ENCODE measurements around the gene RSU1.

RSU1 gene

DNA sequence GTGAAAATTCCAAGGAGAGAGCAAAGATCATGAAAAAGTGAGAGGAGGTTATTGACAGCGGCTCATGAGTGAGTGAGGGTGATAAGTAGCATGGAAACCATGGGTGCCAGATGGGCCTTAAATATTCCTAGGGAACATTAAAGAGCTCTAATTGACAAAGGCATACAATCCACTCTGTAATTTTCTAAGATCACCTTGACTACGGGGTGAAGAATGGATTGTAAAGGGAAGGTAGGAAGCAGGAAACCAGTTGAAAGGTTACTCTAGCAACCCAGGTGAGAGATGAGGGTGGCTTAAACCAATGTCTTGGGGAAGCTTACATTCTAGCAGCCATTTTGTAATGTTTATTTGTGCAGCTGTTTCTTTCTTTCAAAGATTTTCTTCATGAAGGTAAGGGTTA is 75.7 kb downstream of the RSU1 start:
- DNase-seq (ENCODE audit: low read depth): no peak

DNA sequence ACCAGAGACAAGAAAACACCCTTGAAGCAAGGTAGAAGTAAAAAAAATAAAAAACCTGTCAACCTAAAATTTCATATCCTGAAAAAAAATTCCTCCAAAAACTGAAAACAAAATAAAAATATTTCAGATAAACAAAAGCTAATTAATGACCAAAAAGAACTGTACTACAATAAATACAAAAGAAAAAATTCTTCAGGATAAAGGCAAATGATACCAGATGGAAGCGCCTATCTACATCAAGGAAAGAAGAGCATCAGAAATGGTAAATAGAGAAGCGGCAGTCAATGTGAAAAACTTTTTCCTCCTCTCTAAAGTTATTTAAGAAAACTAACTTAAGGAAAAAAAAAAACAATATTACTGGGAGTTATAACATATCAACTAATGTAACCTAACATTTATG is 79.8 kb downstream of the RSU1 start:
- no peak for DNase-seq (ENCODE audit: low read depth)

DNA sequence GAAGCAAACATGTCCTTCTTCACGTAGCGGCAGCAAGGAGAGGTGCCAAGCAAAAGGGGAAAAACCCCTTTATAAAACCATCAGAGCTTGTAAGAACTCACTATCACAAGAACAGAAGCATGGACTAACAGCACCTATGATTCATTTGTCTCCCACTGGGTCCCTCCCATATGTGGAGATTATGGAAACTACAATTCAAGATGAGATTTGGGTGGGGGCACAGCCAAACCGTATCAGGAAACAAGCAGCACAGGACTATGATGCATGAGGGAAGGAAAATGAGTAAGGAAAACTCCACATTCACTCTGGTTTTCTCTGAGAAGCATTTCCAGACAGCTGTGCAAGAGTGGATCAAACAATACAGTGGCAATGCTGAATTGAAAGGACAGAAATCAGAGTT is 81.6 kb downstream of the RSU1 start:
- no peak for DNase-seq (ENCODE audit: low read depth)

DNA sequence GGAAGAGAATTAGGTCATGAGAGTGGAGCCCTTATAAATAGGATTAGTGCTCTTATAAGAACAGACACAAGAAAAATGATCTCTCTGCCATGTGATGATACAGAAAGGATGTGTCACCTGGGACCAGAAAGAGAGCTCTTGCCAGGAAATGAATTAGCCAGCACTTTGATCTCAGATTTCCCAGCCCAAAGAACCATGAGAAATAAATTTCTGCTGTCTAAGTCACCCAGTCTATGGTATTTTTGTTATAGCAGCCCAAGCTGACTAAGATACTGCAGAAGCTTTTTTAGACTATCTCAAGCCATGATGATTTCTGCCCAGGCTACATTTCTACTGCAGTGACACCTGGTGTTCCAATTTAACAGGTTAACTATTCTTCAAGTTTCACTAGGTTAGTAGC is 84.8 kb downstream of the RSU1 start:
- DNase-seq (ENCODE audit: low read depth): no peak

DNA sequence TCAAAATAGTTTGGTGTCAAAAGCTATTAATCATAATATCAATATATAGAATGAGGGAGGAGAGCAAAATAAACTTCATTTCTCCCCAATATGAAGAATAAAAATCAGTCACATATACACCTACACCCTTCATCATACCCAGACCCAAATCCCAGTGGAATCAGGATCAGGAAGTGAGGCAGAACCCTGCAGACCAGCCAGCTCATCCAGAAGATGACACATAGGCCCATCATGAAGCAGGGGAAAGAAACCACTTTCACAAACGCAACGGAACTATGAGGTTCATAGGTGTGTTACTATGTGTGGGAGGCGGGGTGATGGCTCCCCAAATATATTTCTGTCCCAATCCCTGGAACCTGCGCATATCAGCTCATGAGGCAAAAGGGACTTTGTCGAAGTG is 89.0 kb downstream of the RSU1 start:
- DNase-seq (ENCODE audit: low read depth): no peak

DNA sequence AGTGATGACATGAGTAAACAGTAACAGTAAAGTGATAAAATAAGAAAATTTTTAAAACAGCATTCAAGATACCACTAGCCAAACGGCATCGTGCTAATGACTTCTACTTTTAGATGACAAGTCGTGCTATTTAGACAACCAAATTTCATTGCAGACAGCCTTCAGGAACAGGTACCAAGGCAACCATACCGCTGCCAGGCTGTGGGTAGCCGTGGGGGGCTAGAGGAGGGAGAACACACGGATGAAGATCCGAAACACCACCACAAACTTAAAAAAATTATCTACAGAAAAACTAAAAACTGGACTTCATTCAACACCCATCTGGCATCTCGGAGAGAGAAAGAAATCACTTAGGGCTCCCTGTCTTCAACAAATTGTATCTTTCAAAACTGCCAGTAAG is 89.6 kb downstream of the RSU1 start:
- no peak for DNase-seq (ENCODE audit: low read depth)

DNA sequence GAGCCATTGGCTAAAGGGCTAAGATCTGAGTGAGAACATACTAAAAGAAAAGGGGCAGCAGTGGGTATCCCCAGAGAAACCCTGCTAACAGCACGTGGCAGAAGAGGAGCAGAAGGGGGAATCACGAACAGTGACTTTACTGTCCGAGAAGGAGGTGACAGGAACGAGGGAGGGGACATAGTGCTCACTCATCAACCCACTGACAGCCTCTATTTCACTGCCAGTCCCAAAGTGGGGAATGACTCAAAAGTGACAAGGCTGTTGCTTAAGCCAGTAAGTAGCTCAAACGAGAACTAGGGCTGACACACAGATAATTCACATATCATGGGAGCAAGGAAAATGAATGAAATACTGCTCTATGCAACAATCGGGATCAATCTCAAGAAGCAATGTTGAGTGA is 92.7 kb downstream of the RSU1 start:
- no peak for DNase-seq (ENCODE audit: low read depth)

DNA sequence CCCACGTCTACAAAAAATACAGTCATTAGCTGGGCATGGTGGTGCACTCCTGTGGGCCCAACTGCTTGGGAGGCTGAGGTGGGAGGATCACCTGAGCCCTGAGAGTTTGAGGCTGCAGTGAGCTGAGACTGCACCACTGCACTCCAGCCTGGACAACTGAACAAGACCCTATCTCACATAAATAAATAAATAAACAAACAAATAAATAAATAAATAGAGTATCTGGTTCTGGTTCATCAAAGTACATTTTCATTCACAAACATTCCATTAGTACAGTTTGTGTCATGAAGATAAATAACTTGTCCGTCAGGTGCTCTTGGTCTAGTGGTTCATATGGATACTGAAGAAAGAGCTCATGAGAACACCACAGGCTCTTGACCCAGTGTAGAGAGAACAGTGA is 96.4 kb downstream of the RSU1 start:
- no peak for DNase-seq (ENCODE audit: low read depth)

DNA sequence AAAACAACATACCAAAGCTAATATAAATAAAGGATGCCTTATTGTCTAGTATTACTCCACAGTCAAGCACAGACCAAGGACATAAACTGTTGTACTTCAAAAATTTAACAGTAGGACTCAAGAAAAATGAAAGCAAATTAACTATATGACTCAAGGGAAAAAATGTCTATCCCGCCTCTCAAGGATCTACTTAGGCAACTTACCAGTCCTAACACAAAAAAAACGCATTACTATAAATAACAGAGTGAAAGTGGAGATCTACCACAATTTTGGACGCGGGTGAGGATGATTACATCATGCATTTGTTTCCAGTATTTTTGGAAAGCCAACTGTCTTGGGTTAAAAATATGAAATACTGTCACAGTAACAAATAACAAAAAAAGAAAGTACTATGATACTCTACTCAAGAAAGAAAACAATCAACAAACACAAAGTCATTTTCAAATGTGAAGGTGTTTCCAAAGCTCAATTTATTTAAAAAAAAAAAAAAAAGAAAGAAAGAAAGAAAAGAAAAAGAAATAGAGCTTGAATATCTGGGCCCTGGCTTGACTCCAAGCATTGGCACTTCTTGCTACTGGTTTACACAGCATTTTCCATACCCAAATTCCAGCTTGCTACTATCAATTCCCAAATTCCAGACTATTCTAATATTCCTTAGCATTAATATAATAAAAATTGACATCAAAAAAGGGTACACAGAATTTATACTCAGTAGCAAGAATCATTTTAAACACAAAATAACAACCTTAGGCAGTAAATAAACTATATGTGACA is 99.4 kb downstream of the RSU1 start:
- no peak for DNase-seq (ENCODE audit: low read depth)

DNA sequence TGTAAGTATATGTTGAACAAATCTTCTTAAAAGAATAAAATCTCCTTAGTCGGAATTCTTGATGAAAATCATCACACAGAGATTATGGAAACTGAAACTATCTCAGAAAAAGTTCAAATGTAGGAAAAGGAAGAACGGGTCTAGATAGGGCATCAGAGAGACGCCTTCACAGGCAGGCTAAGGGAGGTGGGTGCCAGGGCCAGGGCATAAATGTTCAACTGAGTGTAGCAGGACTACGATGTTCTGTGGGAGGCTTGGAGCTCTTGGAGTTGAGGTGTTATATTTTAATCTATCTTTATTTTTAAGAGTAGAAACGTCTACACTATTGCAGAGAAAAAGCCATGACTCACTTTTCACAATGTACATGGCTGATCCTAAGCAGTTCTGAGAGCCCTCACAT is 101.2 kb downstream of the RSU1 start:
- DNase-seq (ENCODE audit: low read depth): no peak

DNA sequence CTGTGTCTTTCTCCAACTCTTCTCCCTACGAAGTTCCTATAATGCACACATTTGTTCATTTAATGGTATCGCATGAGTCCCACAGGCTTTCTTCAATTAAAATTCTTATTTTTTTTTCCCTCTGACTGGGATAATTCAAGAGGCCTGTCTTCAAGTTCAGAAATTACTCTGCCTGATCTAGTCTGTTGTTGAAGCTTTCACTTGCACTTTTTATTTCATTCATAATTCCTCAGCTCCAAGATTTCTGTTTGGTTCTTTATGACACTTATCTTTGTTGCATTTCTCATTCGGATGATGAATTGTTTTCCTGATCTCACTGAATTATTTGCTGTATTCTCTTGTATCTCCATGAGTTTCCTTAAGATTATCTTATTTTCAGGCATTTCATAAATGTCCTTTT is 103.9 kb downstream of the RSU1 start:
- no peak for DNase-seq (ENCODE audit: low read depth)

DNA sequence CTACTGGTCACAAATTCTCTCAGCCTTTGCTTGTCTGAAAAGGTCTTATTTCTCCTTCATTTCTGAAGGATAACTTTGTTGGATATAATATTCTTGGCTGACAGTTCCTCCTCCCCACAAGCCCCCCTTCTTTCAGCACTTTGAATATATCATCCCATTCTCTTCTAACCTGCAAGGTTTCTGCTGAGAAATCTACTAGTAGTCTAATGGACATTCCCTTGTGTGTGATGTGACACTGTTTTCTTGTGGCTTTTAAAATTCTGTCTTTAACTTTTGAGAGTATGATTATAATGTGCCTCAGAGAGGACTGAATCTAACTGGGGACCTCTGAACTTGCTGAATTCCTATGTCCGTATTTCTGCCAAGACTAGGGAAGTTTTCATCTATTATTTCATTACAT is 104.3 kb downstream of the RSU1 start:
- DNase-seq (ENCODE audit: low read depth): no peak

DNA sequence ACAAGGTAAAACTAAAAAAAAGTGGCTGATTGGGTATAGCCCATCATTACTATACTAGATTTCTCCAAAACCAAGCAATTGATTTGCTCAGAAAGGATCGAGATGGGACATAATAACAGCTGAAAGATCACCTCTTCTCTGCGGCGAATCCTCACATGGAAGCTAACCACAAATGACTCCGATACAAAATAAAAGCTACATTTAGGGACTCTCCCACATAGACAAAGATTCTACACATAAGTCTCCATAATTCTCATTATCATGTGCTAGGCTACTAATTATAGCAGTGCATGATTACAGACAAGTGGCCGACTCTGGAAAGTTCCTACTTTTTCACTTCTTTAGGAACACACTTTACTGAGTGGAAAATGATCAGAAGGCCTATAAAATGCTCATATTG is 116.9 kb downstream of the RSU1 start:
- no peak for DNase-seq (ENCODE audit: low read depth)

DNA sequence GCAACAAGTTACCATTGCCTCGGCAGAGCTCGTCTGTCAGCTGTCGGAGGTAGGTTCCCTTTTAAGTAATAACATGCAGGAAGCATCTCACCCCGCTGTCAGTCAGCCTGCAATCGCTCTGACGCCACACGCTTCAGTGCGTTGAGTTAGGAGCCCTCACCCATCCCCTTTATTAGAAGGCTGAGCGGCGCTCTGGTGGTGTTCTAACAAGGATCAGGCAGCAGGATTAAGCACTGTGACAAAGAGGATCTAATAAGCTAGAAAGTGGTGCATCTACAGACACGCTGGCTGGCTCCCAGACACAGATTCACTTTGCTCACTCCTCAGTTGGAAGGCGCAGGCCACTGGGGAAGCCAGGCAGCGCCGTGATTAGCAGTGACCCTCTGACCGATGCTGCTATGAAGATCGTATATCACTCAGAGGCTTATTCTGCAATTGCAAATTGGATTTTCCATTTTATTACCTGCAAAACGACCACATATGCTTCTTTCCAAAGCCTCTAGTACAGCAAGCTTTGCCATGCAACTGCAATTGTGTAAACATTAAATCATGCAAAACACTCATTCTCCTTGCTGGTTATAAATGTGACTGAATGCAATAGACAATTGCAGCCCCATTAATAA is 117.7 kb downstream of the RSU1 start:
- no peak for DNase-seq (ENCODE audit: low read depth)

DNA sequence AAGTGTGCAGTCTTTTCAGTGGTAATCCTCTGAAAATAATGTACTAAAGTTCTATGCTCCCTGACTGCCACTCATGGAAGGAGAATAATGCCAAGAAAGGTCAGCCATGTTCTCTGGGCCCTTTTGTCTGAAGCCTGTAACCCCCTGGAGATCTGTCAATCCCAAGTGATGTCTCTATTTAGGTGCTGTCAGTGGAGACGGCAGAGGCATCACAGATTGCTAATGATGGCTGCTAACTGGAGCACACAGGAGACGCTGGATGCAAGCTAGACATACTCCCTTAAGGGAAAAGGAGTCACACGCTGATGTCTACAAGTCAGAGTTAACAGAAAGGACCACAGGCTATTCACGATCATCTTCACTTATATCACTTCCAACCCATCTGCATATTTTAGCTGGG is 118.8 kb downstream of the RSU1 start:
- DNase-seq (ENCODE audit: low read depth): no peak

DNA sequence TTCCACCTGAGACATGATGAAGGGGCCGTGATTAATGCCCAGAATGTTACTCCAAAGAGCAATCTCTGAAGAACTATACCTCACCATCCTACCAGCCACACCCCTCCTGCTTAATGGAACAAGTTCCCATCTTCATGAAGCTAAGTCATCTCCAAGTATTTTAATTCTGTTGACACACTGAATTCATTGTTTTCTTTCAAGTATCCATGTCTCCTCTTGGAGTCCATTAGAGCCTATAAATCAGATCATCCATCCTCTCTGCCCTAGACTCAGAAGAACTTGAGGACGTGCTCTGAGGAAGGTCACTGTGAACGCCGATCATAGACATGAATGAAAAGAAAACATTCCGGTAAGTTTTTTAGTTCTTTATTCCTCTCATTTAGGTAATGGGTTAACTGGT is 126.8 kb downstream of the RSU1 start:
- DNase-seq (ENCODE audit: low read depth): no peak

DNA sequence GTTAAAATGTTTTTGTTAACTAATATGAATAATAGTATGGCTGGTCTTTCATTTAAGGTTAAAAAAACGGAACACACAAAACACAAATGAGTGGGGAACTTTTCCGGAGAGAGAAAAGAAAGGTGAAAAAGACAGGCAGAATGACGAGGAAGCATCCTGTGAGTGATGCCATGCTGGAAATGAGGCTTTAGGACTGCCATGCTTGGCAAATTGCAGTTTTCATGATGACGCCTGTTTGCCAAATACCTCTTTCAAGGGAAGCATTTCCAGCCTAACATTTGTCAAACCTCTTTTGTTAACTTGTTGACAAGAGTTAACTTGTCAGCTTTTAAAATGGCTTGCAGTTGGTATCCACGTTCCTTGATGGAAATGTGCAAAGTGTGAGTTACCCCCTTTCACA is 127.5 kb downstream of the RSU1 start:
- DNase-seq (ENCODE audit: low read depth): no peak

DNA sequence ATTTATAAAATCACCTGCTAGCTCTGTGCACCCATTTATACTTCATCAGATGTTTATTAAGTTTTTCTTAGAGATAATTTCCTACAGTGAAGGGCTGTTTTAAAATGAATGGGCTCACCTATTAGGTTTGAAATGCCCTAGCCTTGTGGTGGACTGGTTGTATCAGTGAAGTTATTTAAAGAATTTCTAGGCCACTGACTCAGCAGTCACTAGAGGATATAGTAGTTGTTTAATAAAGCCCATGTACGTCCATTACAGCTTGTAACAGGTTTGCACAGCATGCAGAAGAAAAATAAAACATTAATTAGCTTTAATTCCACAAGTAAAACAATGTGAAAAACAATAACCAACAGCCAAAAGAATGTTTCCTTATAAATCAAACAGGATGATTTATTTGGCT is 128.0 kb downstream of the RSU1 start:
- no peak for DNase-seq (ENCODE audit: low read depth)

DNA sequence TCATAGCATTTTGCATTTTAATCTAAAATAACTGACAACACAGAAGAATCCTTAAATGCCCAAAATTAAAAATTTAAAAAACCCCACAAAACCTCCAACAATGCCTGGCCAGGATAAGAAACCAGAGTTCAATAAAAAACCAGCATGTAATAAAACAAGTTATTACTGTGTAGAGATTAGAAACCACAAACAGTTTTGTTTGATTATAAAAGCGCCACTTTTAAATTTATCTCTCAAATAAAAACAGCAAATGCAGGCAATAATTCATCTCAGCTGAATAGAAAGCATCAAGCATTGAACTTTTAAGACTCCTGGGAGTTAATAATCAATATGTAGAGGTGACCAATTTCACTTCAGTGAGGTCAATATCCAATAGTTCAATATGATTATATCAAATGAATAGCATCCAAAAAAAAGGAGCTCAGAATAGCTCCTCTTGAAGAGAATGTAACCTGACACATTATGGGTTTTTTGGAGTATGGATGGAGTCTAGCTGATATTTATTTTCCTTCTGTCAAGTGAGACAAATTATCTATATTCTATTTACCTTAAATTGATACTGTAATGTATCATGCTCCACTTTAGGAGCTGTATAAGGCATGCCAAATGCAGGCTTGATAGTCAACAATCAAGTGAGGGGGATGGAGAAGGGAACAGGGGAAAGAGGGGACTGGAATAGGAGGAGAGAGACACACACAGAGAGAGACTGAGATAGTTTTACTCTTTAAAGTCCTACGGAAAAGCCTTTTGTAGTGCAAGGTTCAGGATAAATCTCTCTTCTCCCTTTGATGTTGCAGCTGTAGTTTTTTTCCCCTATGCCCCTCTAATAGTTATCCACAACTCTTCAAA is 130.9 kb downstream of the RSU1 start:
- DNase-seq (ENCODE audit: low read depth): no peak

DNA sequence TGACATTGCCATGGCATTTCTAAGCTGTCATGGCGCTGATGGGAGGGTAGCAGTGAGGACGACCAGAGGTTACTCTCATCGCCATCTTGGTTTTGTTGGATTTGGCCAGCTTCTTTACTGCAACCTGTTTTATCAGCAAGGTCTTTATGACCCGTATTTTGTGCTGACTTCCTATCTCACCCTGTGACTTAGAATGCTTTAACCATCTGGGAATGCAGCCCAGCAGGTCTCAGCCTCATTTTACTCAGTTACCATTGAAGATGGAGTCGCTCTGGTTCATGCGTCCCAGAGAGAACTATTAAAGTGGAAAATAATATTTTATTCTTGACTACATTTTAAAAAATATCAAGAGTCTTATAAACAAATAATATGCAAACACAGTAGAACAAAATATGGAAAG is 131.7 kb downstream of the RSU1 start:
- no peak for DNase-seq (ENCODE audit: low read depth)

DNA sequence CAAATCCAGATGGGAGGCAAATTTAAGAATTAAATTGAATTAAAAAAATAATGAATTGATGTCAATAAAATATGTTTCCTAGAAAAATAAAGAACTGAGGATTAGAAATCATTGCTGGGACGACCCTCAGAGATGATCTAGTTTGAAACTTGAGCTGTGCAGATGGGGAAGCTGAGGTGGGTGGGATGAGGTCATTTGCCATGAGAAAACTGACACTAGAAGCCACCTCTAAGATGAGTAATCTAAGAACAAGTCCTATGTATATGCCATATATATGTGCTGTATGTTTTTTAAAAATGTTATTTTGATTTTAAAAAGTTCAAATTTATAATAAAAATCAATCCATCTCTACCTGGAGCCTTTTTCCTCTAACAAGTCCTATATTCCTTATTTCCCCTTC is 135.7 kb downstream of the RSU1 start:
- DNase-seq (ENCODE audit: low read depth): no peak

DNA sequence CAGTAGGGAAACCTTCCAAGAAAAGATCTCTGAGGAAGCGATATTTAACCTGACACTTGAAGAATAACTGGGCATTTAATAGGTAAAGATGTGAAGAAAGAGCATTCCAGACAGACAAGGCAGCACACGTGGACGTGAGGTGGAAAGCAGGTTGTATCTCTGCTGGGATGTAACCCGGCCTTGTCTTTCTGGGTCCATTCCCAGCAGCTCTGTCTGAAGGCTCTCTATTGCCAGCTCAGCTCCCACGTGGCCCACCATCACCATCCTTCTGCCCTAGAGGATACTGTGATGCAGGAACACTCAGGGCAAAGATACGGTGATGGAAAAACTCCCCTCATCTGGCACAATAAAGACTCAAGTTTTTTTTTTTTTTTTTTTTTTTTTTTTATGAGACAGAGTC is 137.7 kb downstream of the RSU1 start:
- DNase-seq (ENCODE audit: low read depth): no peak

DNA sequence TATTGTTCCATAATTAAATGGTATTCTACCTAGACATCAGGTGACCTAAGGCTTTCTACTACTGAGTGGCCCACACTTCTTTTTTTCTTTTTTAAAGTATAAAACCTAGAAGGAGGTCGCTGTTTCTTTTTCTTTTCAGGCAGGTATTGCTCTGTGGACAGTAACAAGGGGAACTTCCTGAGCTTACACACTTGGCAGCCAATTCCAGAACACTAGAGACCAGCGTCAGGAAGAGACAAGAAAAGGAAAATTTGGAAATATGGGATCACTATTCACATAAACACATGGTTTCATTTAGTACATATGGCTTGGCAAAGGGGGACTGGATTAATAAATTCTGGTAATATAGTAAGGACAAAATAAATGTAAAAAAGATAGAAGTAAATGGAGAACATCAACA is 141.9 kb downstream of the RSU1 start:
- DNase-seq (ENCODE audit: low read depth): no peak

Measured in HS-5 (cell line).